ENCODE results near the gene SNX33.
"Not testable (repeated sequence)": the region's sequence is repeated elsewhere in the genome, so short reads cannot be mapped to it uniquely, and the experiment has no call there.

Gene SNX33

DNA sequence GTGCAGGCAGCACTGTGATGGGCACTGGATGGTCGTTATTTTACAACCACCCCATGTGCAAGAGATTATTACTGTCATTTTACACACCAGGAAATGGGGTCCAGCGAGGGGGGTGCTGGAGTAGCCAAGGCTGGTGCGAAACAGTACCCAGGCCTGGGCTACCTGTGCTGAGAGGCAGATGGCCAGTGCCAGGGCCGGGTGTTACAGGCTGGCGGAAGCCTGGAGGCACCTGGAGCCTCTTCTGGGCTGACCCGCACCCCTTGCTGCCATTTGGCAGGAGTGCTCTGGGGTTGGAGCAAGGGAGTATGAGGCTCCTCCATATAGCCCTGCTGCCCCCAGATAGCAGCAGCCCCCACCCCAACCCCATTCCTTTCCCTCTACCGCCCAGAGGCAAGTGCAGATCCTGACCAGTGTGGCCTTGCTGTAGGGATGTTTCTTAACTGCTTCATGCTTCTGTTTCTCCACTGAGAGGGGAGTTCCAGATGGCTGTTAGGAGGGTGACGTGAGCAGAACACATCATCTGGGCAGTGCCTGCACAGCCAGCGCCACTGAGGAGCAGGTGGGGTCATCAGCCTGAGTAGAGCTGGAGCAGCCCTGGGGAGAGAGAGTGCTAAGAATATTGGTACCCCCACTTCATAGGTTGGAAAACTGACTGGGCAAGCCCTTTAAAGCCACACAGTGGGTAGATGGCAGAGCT is 15.3 kb downstream of the SNX33 start:
- DNase-seq, result no peak

DNA sequence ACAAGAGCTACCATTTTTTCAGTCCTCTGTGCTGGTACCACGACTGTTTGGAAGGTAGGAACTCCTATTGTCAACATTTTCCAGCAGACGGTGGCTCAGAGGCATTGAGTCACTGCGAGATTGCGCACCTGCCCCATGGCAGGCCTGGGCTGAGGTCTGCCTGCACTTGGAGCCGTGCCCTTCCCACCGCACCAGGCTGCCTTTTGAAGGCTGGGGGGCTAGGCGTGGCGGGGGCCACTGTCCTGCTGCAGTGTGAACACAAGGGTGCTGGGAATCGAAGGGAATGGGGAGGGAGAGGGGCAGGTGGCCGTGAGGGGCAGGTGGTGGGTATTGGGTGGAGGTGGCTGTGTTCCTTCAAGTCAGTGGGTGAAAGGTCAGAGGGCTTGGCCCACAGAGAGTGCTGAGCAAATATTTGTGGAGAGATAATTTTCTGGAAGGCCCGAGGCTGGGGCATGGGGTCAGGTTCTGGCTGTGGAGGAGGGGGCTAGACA is 16.3 kb downstream of the SNX33 start:
- no peak for DNase-seq

DNA sequence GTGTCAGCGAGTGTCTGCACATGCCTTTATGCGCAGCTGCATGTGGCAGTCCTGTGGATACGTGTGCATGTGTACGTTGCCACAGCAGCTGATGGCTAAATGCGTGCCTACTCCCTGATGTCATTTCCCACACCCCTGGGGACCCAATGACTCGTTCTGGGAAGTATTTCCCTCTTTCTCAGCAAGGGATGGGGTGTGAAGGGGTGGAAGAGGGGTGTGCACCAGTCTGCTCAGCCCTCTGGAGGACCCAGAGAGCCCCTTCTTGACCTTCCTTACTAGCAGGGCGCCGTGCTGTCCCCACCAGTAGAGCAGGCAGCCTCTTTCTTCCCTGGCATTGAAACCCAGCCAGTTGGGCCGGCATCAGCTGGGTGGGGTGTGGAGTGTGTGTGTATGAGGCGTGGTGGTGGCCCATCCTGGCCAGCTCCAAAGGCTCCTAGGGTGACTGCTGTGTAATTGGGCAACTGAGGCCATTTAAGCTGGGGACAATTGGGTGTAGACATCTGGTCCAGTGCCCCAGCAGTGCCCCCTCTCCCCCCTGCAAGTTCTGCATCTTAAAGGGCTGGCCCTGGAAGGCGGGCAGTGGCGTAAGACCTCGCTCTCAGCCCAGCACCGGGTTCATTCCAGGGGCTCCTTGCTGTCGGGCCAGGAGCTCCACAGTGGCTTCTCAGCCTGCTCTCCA is 19.2 kb downstream of the SNX33 start:
- DNase-seq, result no peak

DNA sequence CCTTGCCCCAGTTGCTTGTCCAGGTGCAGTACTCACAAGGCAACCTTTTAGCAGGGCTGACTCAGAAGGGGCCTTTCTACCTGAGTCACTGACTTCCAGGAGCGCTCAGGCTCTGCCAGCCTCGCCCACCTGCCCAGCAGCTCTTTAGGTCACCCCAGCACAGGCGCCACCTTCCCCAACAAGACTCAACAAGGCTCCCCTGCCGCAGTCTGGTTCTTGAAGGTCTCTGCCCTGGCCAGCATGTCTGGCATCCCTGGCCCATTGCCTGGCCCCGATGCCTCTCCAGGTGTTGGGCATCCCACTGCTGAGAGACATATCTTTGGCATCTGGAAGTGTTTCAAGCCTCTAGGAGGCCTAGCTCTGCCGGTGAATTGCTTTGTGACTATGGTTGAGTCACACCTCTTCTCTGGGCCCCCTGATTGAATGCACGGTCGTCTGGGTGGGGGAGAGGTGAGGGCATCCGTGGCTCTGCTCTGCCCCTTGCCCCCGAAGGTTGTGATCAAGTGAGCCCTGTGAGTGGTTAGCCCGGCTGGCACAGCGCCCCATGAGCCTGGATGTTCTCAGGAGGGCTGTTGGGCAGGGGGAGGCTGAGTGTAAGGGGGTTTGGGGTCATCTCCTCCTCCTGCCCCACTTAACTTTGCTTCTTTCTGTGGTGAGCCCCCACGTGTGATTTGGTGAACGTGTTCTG is 21.6 kb downstream of the SNX33 start:
- no peak for DNase-seq

DNA sequence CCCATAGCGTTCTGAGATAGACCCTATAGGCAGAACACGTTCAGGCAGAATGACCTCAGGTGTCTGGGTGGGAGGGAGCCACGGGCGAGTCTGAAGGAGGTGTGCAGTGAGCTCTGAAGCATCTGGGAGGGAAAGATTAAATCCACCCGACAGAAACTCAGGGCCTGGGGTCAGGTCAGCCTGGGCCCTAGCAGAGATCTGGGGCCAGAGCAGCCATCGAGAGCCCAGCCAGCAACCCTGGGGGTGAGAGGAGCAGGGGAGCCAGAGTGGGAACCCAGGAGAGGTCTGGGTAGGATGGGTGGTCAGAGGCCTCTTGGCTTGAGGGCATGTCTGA is 22.1 kb downstream of the SNX33 start:
- DNase-seq, result no peak

DNA sequence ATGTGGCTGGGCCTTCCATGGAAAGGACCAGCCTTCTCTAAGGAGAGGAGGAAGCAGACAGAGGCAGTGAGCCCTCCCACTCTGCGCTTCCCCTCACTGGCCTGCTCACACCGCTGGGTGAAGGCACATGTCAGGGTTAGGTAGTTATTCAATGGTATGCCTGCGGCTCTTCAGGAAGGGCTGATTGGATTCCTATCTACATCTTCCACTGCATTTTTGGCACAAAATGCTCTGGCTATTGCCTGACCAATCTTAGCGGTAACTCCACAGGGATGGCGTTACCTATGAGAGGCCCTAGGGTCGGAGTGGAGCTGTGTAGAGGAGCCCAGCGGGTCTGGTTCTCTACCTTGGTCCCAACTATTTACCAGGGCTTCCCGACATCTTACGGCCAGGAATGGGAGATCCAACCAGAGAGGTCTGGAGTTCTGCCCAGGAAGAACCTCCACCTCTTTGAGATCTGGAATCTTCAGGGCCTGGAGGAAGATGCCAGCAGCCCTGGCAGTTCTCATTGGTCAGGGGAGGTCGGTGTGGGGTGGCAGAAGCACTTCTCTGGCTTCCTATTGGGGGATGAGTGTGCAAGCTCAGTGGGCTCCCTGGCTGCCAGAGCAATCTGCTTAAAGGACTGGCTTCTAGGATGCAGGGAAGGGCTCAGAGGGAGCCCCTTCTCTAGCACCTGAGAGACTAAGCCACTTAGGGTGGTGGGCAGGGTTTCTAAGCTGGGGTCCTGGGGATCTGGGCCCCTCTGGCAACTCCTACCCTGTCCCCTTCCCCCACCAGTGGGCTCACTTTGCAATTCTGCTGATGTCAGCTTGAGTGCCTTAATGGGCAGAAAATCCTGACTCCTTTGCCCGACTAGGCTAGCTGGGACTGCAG is 24.3 kb downstream of the SNX33 start:
- no peak for DNase-seq

DNA sequence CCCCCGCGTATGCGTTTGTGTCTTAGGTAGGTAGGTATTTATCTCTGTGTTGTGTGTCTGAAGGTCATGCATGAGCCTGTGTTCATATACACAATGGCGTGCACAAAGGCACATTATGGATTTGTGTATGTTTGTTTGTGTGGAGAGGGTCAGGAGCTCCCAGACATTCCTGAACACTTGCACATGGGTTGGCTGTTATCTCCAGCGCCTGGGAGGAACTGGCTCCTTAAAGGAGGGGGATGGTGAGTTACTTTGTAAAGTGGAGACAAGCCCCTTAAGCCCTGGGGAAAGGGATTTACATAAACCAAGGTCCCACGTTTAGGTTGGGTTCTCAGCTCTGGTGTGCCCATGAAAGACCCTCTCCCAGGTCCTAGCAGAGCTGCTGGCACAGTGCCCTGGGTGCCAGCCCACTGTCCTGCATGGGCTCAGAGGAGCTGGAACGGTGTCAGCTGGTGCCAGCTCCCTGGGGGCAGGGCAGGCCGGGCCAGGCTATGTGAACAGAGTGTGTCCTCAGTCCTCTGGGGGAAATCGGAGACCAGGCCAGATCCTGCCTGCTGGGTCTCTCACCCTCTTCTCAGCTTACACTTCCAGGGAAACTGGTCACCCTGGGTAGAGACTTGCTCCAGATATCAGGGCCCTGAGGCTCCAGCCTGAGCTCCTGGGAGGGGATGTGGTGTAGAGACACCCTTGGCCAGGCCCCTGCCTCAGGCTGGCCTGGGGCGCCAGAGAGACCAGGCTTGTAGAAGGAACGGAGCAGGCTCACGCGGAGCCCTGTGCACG is 25.1 kb downstream of the SNX33 start:
- DNase-seq, result no peak

DNA sequence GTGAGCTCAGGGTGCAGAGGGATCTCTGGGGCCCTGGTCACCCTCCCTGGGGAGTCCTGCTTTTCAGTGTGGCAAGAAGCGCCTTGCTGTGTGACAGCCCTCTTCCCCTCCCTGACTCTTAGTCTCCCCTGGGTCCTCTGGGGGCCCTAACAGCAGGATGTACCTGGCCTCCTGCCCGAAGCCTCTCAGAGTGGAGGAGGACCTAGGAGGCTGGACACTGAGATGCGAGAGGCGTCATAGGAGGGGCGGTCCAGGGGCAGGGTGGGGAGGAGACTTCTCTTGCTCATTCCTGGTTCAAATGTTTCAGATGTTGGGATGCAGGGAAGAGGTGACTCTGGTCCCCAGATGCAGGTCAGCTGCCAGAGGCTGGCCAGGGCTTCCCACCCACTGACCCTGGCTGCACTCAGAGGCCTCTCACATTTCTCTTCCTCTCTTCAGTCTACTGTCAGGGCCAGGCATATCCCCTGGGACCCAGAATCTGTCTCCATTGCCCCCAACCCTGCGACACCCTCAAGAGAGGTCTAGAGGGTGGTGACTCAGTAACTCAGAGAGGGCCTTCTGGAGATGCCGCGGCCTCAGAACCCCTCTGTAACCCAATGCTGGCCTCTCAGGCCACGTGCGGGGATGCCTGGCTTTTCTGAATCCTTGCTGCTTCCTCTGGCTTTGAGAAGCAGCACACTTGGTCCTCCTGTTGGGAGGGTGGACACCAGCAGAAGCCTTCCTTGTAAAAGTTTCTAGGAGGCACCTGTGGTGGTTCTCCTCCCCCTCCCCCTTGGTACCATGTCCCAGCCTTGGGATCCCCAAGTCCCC is 25.9 kb downstream of the SNX33 start:
- DNase-seq, result no peak

DNA sequence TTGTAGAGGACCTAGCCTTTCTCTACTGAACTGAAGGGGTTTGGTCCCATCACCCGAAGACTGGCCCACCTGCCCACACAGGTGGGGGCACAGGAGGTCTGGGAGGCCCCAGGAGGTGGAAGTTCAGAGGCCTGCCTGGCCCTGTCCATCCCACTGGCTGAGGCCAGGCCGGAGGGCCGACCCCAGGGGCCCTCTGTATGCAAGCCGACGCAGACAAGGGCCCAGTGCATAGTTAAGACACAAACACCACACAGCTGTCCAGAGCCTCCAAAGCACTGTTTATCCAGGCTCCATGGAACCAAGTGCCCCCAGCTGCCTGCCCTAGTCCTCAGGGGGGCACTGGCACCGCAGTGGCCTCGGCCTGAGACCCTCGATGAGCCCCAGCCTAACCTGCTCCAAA is 26.7 kb downstream of the SNX33 start:
- no peak for DNase-seq

DNA sequence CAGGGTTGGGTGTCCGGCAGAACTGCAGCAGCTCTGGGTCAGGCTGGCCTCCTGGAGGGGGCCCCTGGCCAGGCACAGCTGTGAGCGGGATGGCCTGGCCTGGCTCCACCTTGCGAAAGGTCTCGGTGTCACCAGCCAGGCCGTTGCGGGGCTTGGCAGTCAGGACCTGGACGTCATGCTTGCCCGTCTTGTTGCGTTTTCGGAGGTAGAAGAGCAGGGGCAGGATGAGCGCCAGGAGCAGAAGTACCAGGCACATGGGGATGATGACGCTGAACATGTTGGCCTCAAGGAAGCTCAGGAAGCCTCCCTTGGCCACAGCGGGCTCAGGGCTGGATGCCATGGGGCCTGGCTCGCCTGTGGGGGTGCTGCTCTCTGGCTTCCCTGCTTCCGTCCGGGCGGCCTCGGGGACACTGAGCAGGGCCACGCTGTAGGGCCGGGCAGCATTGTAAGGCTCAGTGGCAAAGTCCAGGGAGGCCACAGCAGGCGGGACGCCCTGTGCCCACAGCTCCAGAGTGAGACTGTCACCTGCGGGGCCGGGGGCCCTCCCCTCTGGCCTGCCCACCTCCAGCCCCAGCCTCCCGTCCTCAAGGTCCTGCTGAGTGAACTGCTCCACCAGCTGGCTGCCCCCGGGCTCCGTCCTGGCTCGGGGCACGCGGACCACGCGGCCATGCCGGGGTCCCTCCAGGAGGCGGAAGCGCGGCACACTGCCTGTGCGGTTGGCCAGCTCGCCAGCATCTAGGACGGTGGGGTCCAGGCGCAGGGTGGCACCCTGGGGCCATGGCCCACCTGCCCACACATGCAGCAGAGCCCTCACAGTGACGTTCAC is 28.1 kb downstream of the SNX33 start:
- DNase-seq, result no peak

DNA sequence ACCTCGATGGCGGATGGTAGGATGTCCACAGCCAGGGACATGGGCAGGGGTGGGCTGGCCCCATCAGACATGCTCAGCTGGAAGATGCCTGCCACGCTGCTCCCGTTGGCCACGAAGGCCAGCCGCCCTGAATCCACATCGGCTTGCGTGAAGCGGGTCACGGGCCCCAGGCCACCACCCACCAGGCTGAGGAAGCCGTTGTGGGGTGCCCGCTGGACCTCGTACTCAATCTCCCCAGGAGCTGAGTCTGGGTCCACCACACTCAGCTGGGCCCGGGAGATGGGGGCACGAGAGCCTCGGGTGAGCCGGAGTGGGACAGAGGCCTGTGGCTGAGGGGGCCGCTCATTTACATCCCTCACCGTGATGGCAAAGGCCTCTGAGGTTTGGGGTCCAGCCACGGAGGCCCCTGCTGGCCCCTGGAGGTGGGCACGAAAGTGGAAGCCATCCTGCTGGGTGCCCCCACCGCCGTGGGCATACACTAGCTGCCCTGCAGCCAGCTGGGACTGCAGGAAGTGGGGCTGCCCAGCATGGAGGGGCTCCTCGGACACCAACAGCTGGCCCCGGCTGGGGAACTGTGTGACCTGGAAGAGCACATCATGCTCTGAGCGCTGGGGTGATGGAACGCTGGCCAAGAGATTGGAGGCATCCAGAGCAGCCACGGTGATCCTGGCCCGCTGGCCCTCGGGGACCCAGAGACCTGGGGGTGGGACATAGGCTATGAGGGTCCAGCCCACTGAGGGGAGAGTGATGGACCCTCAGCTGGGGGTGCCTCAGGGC is 29.2 kb downstream of the SNX33 start:
- no peak for DNase-seq

DNA sequence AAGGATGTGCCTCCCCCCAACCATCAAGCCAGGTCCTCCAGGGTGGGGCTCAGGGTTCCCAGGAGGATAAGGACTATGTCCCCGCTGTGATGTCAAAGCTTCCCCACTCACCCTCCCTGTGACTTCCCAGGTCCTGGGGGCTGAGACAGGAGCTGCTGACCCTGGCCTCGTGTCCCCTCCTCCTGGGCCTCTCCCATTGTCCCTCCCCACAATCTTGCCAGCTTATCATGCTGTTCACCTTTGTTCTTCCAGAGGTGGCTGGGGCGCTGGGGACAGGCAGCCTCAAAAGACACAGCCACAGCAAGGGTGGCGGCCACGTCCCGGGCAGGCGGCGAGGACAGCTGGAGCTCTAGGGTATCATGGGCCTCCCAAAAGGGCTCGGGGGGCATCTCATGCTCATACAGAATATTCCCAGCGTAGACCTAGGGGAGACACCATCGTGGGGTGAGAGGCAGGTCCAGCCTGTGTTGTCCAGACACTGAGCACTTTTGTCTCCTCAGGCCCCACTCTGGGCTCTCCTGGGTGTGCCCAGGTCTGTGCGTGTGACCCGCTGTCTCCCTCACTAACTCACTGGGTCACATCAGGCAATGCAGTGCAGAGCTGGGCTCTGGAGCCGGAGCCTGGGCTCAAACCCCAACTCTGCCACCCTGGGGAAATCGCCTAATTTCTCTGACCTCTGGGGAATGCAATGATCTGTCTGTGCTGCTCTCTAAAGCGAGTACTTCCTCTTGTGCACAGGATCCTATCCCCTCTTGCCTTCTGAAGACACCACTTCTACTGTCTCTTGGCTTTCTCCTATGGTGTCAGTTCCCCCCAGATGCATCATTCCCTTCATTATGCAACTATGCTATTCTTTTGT is 30.0 kb downstream of the SNX33 start:
- DNase-seq, result no peak

DNA sequence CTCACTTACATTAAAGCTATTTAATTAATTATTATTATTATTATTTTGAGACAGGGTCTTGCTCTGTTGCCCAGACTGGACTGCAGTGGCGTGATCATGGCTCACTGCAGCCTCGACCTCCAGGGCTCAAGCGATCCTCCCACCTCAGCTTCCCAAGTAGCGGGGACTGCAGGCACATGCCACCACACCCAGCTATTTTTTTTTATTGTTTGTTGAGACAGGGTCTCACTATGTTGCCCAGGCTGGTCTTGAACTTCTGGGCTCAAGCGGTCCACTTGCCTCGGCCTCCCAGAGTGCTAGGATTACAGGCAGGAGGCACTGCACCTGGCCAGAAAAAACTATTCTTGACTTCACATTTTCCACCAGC is 30.6 kb downstream of the SNX33 start:
- not testable (repeated sequence) for DNase-seq

DNA sequence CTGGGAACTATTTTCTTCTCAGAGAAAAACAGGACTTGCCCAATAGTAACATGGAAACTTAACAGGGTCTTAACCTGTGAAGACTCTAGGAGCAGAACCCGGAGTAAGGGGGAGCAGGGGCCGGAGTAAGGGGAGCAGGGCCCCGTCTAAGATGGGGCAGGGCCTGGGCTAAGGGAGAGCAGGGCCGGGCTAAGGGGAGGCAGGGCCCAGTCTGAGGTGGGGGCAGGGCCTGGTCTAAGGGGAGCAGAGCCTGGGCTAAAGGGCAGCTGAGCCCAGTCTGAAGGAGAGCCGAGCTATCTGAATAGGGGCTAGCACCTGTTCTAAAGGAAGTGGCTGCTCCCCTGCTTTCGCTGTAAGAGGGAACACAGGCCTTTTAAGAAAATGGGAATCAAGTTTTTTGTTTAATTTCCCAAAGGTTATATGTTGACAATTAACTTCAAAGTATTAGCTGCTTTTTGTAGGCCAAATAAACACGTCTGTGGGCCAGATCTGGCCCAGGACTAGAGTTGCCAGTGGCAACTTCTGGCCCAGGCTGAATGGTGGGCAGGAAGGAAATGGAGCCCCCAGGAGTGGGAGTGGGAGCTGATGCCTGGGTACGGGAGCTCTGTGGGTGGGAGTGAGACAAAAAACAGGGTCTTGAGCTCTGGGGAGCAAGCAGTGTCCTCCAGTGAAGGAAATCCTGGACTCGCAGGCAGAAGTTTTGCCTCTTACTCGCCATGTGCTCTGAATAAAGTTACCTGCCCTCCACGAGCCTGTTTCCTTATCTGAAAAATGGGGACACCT is 32.5 kb downstream of the SNX33 start:
- DNase-seq, result no peak

DNA sequence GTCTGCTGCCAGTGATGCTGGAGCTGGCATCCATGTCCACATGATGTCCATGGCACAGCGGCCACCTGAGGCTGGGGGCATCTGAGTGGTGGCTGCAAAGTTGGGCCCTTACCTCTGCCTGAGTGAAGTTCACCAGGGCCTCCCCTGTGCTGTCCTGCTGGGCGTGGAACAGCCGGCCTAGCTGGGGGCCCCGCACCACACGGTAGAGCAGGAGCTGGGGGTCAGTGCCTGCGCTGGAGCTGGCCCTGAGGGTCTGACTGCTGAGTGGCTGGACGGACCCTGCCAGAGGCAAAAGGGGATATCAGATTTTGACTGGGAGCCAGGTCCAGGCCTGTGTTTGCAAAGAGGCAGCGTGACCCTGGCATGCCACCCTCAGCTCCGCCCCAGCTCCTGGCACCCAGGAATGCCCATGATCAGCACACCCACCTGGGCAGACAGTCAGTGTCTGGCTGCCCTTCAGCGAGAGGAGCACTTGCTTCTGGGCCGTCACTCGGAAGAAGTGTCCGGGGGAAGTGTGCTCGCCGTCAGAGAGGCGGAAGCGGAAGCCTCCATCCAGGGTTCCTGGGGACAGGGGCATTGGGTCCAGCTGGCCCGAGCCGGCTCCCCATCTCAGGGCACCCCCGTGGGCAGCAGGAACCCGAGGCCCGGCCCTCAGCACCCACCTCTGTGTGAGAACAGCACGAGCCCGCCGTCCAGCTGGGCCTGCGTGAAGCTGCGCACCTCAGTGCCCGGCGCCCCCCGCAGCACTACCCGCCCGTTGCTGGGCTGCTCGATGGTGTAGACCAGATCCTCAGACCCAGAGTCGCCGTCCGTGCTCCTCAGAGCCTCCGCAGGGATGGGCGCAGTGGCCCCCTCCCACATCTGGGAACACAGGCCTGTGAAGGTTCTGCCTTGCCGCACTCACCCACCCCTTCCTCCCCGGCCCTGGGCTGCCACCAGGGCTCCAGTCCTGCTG is 34.7 kb downstream of the SNX33 start:
- DNase-seq, result no peak

DNA sequence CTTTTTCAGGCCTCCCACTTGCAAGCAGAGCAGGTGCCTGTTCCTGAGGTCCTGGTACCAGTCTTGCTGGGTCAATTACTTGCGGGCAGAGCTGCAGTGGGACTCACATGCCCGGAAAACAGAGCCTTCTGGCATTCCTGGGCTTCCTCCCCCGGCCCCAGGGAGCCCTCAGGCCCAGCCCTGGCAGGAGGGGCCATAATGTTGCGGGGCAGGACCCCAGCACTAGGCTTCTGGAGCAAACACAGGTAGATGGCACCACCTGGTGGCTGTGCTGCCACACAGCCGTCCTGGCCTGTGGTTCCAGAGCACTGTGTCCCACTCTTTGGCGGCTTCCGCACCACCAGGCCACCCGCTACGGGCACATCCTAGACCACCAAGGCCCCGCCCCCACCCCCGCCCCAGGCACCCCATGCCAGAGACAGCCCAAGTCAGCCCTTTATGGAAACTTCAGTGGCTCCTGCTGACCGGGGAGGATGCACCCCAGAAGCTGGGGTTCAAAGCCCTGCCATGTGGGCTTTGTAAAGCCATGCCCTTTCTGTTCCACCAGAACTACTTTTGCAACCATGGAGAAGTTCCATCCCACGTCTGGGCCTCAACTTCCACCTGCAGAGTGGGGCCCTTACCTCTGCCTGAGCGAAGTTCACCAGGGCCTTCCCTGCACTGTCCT is 36.1 kb downstream of the SNX33 start:
- DNase-seq, result not testable (repeated sequence)
